Testis (tissue), 2 donors: ENCODE data around the gene PITPNC1.

ENCODE experiments used
- POLR2A ChIP-seq: fragments of 450-650 bp; IDR thresholded peaks from one replicate; pipeline ENCODE4 v1.6.1; 2017; ENCODE audit warnings: antibody characterized with exemption, mild to moderate bottlenecking, moderate library complexity
- TF ChIP-seq, protein P1 (sequence below), 3 experiments: fragments of 450-650 bp in 2 of 3; fragments of 200-600 bp in 1 of 3; sonication (generic) in 1 of 3; IDR thresholded peaks; one replicate each; pipeline ENCODE4 v1.5.1; 2016 to 2019; ENCODE audit warnings: antibody characterized with exemption in 3 of 3, mild to moderate bottlenecking in 2 of 3, moderate library complexity in 1 of 3

DNA sequence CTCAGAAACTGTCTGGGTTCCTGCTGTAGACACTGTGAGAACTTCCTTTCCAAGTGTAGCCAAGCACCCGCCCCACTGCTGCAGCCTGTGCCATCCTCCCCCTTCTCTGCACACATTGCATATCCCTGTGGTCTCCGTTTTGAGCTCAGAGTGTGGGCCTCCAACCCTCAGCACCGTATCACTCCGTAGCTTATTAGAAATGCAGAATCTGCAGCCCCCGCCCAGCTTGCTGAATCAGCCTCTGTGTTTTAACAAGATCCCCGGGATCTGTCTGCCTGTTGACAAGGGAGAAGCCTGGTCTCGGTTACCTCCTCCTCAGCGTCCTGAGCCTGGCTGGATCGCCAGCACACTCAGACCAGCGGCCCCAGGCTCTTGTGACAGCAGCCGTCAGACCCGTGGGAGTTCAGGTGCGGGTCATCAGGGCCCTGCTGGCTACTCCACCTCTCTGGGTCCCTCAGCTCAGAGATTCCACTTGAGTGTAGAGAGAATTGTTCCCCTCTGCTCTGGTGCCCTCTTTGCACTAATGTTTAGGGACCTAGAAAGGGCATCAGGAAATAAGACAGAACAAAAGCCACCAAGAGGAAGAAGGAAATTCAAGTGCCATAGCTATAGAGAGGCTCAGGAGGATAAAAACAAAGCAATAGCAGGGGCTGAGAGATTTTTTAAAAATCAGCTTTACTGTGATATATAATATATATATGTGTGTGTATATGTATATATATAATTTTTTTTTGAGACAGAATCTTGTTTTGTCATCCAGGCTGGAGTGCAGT, 92.3 kb downstream of the PITPNC1 start:
- TF ChIP-seq, protein P1, sequence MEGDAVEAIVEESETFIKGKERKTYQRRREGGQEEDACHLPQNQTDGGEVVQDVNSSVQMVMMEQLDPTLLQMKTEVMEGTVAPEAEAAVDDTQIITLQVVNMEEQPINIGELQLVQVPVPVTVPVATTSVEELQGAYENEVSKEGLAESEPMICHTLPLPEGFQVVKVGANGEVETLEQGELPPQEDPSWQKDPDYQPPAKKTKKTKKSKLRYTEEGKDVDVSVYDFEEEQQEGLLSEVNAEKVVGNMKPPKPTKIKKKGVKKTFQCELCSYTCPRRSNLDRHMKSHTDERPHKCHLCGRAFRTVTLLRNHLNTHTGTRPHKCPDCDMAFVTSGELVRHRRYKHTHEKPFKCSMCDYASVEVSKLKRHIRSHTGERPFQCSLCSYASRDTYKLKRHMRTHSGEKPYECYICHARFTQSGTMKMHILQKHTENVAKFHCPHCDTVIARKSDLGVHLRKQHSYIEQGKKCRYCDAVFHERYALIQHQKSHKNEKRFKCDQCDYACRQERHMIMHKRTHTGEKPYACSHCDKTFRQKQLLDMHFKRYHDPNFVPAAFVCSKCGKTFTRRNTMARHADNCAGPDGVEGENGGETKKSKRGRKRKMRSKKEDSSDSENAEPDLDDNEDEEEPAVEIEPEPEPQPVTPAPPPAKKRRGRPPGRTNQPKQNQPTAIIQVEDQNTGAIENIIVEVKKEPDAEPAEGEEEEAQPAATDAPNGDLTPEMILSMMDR (IDR thresholded peaks at IDR 0.05) = no peak
- TF ChIP-seq POLR2A = no peak
